GM18511 (cell line): Measurements from ENCODE around the gene LPAR1.
"Not testable (repeated sequence)": the region's sequence is repeated elsewhere in the genome, so short reads cannot be mapped to it uniquely, and the experiment has no call there.

Source experiments
- ATAC-seq: cut with Tn5 transposase; IDR thresholded peaks from one replicate; pipeline ENCODE4 v1.9.1; 2021; ENCODE audit warnings: mild to moderate bottlenecking, moderate library complexity; ENCODE audit not compliant: unreplicated experiment

LPAR1 gene, protein sequence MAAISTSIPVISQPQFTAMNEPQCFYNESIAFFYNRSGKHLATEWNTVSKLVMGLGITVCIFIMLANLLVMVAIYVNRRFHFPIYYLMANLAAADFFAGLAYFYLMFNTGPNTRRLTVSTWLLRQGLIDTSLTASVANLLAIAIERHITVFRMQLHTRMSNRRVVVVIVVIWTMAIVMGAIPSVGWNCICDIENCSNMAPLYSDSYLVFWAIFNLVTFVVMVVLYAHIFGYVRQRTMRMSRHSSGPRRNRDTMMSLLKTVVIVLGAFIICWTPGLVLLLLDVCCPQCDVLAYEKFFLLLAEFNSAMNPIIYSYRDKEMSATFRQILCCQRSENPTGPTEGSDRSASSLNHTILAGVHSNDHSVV

GRCh38 chr9:111038331-111039230 is at the start of gene LPAR1:
Gene LPAR1 (minus strand): TSS chr9:111038470. CDS start chr9:110972117, 66,353 bp downstream.
- peak; percentile 22 for ATAC-seq

- ATAC-seq: peak; percentile 73
Observed at GRCh38 chr9:111078391-111079038, 40.2 kb upstream of the LPAR1 start.

GRCh38 chr9:111076519-111076918 is 38.2 kb upstream of the LPAR1 start:
- ATAC-seq: no peak

GRCh38 chr9:111076042-111076441 is 37.8 kb upstream of the LPAR1 start:
- ATAC-seq: no peak

GRCh38 chr9:111074395-111074794 is 36.1 kb upstream of the LPAR1 start:
- no peak for ATAC-seq

DNA sequence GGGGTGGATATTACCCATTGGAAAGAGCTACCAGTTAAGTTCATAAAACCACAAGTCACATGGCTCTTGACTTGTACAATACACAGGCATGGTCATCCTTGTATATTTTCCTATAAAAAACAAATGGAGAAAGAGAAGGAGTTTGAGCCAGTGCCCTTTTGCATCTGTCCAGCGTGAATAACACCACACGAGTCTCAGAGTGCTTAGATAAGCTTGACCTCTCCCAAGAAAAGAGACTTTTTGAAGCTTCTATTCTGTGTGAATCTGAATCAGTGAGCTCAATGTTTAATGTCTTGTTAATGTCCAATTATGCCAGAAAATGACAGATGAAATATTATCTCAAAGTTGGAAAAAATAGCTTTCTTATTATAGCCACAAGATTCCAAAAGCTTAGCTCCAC is 30.9 kb upstream of the LPAR1 start:
- ATAC-seq: no peak

DNA sequence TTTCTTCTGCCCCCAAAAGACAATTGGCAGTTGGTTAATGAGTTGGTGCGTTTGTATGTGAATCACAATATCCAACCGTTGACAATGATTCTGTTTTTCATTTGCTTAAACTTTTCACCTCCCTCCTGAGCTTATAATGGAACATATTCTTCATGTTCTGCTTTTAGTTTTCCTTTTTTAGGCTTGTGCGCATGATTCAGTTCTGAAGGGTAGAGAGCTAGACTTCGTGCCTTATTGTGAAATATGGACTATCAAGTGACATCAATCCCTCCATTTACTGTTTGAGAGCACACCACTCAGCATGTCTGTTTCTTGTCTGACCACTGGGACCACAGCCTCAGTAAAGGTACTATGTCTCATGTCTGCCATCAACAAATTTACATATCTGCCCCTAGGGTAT is 30.5 kb upstream of the LPAR1 start:
- ATAC-seq: no peak

GRCh38 chr9:111068383-111068730 is 30.1 kb upstream of the LPAR1 start:
- ATAC-seq: no peak

DNA sequence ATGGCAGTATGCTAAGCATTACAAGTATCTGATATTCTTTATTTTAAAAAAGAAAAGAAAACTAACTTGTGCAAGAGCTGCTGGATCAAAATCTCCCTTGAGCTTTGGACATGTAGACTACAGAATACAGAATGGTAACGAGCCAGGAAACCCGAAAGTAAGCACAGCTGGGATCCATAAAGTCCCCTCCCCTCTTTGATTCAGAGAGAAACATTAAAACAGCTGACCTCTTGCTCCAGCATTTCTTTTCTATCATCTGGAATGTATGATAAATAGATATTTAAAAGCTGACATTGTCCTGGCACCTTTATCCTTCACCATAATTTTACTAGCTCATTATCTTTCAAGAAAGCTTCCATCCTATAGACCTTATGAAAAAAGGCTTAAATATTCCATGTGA is 28.2 kb upstream of the LPAR1 start:
- no peak for ATAC-seq

DNA sequence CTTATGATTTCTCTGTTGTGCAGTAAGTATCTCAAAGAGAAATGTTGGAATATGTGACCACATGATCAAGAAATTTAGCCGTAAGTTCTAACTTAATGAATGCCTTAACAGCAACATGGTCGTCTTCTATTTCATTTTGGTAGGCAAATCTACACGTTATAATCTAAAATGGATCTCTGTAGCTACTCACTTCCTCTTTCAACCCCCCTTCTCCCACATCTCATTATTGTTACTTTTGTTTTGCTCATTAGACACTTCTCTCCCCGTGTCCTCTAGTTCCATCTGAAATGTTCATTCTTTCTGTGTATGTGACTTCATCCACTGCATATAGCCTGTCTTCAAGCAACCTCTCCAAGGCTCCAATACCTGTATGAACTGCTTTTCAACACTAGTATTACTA is 27.1 kb upstream of the LPAR1 start:
- no peak for ATAC-seq

GRCh38 chr9:111064160-111064837 is 26.0 kb upstream of the LPAR1 start:
- ATAC-seq: peak; percentile 67

- ATAC-seq: no peak
Observed at GRCh38 chr9:111063332-111063731, 25.1 kb upstream of the LPAR1 start.

GRCh38 chr9:111058166-111058565 is 19.9 kb upstream of the LPAR1 start:
- no peak for ATAC-seq

DNA sequence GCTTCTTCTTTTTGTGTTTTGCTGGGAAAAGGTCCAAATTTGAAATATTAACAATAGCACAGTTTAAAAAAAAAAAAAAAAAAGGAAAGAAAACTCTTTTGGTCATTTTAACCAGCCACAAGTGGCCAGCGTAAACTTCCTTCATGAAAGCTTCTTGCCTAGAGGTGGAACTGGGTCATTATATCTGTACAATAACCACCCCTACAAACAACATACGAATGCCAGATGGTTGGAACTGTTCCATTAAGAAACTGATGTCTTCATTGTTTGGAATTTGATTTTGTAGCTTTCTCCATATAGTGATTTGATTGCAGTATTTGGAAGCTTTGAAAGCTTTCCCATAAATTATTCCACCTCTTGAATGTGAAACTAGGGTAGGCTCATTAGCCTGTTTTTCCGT is 18.3 kb upstream of the LPAR1 start:
- no peak for ATAC-seq

- ATAC-seq: no peak
Observed at GRCh38 chr9:111052791-111053190, 14.5 kb upstream of the LPAR1 start.

DNA sequence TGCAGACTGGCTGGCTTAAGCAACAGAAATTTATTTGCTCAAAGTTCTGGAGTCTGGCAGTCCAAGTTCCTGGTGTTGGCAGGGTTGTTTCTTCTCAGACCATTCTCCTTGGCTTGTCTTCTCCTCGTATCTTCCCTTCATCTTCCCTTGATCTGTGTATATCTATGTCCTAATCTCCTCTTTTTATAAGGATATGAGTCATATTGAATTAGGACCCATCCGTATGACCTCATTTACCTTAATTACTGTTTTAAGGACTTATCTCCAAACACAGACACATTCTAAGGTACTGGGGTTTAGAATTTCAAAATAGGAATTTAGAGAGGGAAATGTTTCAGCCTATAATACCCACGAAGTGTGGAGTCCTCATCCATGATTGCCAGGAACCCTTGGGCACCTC is 13.1 kb upstream of the LPAR1 start:
- ATAC-seq: no peak

- no peak for ATAC-seq
Observed at GRCh38 chr9:111050819-111051218, 12.5 kb upstream of the LPAR1 start.

GRCh38 chr9:111047287-111047686 is 9.0 kb upstream of the LPAR1 start:
- not testable (repeated sequence) for ATAC-seq

DNA sequence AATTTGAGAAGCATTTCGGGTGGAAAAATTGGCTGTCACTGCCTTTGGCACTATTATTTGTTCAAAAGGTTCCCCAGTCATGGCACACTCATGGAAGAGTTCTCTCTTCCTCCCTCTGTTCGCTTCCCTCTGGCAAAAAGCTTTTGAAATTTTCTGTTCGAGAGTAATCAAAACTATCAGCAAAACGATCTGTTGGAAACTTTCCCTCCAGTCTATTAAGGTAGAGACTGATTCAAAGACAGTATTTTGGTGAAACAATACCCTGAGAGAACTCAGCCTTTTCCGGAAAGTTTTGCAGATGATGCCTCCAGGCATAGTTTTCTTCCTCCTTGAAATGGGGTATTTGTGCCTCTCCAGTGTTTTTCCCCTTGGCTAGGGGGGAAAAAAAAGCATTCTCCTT is 3.6 kb upstream of the LPAR1 start:
- ATAC-seq: no peak

DNA sequence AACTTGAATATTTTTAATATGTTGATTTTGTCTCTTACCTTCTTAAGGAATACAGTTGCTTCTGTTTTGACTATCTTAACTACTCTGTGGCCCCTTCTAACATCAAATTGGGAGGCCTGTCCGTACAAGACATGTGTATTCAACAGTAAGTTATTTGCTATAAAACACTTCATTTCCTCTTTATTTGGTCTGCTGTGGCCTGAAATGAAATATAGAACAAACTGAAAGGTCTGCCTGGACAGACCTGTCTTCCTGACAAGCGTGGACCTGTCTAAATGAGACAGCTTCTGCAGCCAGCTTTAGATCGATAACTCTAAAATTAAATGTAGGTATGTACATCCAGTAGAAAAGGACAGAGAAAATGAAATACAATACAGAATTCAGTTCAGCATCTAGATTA is 2.2 kb upstream of the LPAR1 start:
- ATAC-seq: no peak
